B cell (primary cell): ENCODE results near the gene BTBD17.

Experiments used
- EZH2 ChIP-seq: IDR thresholded peaks from 2 replicates; pipeline ENCODE4 v1.6.1; 2012; ENCODE audit warnings: borderline replicate concordance, low read depth, mild to moderate bottlenecking, moderate library complexity, low read length; ENCODE audit not compliant: insufficient read depth, poor library complexity, severe bottlenecking
- TF ChIP-seq, protein P1 (sequence below): fragments of 200-600 bp; IDR thresholded peaks from one replicate; pipeline ENCODE4 v1.8.0; 2022; ENCODE audit warnings: antibody characterized with exemption, mild to moderate bottlenecking

DNA sequence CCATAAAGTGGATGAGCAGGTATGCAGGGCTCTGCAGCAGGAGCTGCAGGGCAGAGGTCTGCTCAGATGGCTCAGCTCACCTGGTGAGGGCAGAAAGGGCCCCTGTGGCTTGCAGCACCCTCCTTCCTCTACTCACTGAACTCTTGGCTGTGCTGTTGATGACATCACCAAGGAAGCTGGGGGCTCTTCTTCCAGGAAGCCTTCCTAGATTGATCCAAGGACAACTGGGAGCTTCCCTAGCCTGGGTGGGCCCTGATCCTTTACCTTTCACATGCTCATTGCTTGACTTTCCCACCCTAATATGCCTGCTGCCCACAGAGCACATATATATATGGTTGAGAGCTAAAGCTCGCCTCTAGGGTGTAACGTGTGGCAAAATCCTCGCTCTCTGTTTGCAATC, 33.2 kb downstream of the BTBD17 start:
- TF ChIP-seq, protein P1, sequence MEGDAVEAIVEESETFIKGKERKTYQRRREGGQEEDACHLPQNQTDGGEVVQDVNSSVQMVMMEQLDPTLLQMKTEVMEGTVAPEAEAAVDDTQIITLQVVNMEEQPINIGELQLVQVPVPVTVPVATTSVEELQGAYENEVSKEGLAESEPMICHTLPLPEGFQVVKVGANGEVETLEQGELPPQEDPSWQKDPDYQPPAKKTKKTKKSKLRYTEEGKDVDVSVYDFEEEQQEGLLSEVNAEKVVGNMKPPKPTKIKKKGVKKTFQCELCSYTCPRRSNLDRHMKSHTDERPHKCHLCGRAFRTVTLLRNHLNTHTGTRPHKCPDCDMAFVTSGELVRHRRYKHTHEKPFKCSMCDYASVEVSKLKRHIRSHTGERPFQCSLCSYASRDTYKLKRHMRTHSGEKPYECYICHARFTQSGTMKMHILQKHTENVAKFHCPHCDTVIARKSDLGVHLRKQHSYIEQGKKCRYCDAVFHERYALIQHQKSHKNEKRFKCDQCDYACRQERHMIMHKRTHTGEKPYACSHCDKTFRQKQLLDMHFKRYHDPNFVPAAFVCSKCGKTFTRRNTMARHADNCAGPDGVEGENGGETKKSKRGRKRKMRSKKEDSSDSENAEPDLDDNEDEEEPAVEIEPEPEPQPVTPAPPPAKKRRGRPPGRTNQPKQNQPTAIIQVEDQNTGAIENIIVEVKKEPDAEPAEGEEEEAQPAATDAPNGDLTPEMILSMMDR, result no peak
- no peak for TF ChIP-seq EZH2
